Measurements from ENCODE around the gene LEPR. TPM values are rescaled to one million over a fixed set of nuclear protein-coding genes. Genes with fewer than 3 reads are reported as not detected.

Gene LEPR
- polyA plus RNA-seq, 1 experiment = 7.4 TPM

- 0 out of 2 replicates have a peak, but pooled peaks cover 1% of the 10 kb centered on the region for H3K36me3 ChIP-seq (ENCODE audit: control insufficient read depth, insufficient read depth, low read length)
- no peaks in the 10 kb centered on the region for H3K27me3 ChIP-seq (ENCODE audit: control insufficient read depth, insufficient read depth, low read length)
- DNase-seq (ENCODE audit: low read depth) = no peak
- no peak for TF ChIP-seq CTCF (IDR thresholded peaks at IDR 0.05; ENCODE audit: insufficient read depth, low read depth, low read length)
- ChIA-PET CTCF (no interaction called here), POLR2A (no interaction called here)
- no peak overlapping the region for H3K4me3 ChIP-seq (ENCODE audit: low read depth, low read length)
Observed at GRCh38 chr1:65399003-65399402, 21.5 kb upstream of the LEPR start.

- H3K4me3 ChIP-seq (ENCODE audit: low read depth, low read length) = no peak overlapping the region
- no peak for TF ChIP-seq CTCF (IDR thresholded peaks at IDR 0.05; ENCODE audit: insufficient read depth, low read depth, low read length)
- 0 out of 2 replicates have a peak, but pooled peaks cover 1% of the 10 kb centered on the region for H3K36me3 ChIP-seq (ENCODE audit: control insufficient read depth, insufficient read depth, low read length)
- DNase-seq (ENCODE audit: low read depth) = no peak
- ChIA-PET POLR2A (interaction anchor here (0.7 kb wide), 1 partner anchor 10 kb away, joined by 3 read pairs; no protein-coding TSS in a partner anchor), CTCF (no interaction called here)
- no peaks in the 10 kb centered on the region for H3K27me3 ChIP-seq (ENCODE audit: control insufficient read depth, insufficient read depth, low read length)
Observed at GRCh38 chr1:65401612-65402011, 18.9 kb upstream of the LEPR start.

- POLR2A ChIA-PET = no interaction called here
- H3K4me3 ChIP-seq (ENCODE audit: low read depth, low read length) = no peak overlapping the region
- H3K36me3 ChIP-seq (ENCODE audit: control insufficient read depth, insufficient read depth, low read length) = 0 out of 2 replicates have a peak, but pooled peaks cover 1% of the 10 kb centered on the region
- H3K27me3 ChIP-seq (ENCODE audit: control insufficient read depth, insufficient read depth, low read length) = no peaks in the 10 kb centered on the region
- no peak for TF ChIP-seq CTCF (IDR thresholded peaks at IDR 0.05; ENCODE audit: insufficient read depth, low read depth, low read length)
- DNase-seq (ENCODE audit: low read depth) = no peak
- CTCF ChIA-PET = interaction anchor here (1.6 kb wide), 1 partner anchor 283 kb away, joined by 7 read pairs; no protein-coding TSS in a partner anchor
Observed at GRCh38 chr1:65404941-65405340, 15.5 kb upstream of the LEPR start.

GRCh38 chr1:65407877-65408276 is 12.6 kb upstream of the LEPR start:
- ChIA-PET CTCF (no interaction called here), POLR2A (no interaction called here)
- DNase-seq (ENCODE audit: low read depth) = no peak
- Histone ChIP-seq H3K36me3 (ENCODE audit: control insufficient read depth, insufficient read depth, low read length) (no peaks in the 10 kb centered on the region; the same call in 1 of the 2 replicates), H3K27me3 (ENCODE audit: control insufficient read depth, insufficient read depth, low read length) (no peaks in the 10 kb centered on the region), H3K4me3 (ENCODE audit: low read depth, low read length) (no peak overlapping the region)
- no peak for TF ChIP-seq CTCF (IDR thresholded peaks at IDR 0.05; ENCODE audit: insufficient read depth, low read depth, low read length)

GRCh38 chr1:65409314-65409713 is 11.2 kb upstream of the LEPR start:
- ChIA-PET CTCF (interaction anchor here (0.9 kb wide), 1 partner anchor 15 kb away, joined by 3 read pairs; no protein-coding TSS in a partner anchor), POLR2A (interaction anchor here (0.6 kb wide), 1 partner anchor 11 kb away, joined by 3 read pairs; the partner anchor contains the start of genes LEPR and LEPROT)
- H3K4me3 ChIP-seq (ENCODE audit: low read depth, low read length) = no peak overlapping the region
- no peaks in the 10 kb centered on the region; the same call in 1 of the 2 replicates for H3K36me3 ChIP-seq (ENCODE audit: control insufficient read depth, insufficient read depth, low read length)
- no peaks in the 10 kb centered on the region for H3K27me3 ChIP-seq (ENCODE audit: control insufficient read depth, insufficient read depth, low read length)
- no peak for TF ChIP-seq CTCF (IDR thresholded peaks at IDR 0.05; ENCODE audit: insufficient read depth, low read depth, low read length)
- no peak for DNase-seq (ENCODE audit: low read depth)
